ENCODE measurements around the gene SDK1. TPM values are rescaled to one million over a fixed set of nuclear protein-coding genes. Genes with fewer than 3 reads are reported as not detected.

Gene SDK1
- total RNA-seq, 3 donors from 2014 or later (not counting 1 experiment from before 2014, with no cell fraction given), result 0.05 to 0.11 TPM; not detected in 1

DNA sequence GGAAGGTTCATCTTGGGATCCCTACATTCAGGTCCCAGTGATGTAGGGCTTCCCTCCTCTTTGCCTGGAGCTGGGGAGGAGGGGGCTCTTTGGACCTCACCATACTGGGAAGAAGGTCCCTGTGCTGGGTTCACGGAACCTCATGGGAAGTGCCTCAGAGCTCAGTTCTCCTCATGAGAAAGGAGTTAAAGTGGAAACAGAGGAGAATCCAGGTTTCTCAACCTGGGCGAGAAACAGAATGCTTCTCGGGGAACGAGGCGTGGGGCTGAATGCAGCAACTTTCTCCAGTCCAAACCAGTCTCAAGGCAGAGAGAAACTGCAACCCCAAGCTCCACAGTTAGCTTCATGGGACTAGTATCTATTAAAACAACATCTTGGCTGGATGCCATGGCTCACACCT, 998.4 kb downstream of the SDK1 start:
- Histone ChIP-seq H3K9me3 (ENCODE audit: control insufficient read depth, insufficient read depth, low read length) (no peaks in the 10 kb centered on the region), H3K4me3 (ENCODE audit: low read length) (no peak overlapping the region), H3K36me3 (ENCODE audit: control insufficient read depth, insufficient read depth, low read length) (no peaks in the 10 kb centered on the region), H3K27me3 (ENCODE audit: control insufficient read depth, insufficient read depth, low read length) (no peaks in the 10 kb centered on the region), H3K4me1 (ENCODE audit: control insufficient read depth, insufficient read depth, low read length) (no peaks in the 10 kb centered on the region), H3K27ac (ENCODE audit: low read length) (no peak overlapping the region)
- intact Hi-C loops (cut with micrococcal nuclease), result no loop called here
- TF ChIP-seq CTCF (IDR thresholded peaks at IDR 0.05), result no peak
- Mint-ChIP-seq H3K27me3 (ENCODE audit: low read depth in 2 of 2) (peaks cover 0 to 3% of the 10 kb centered on the region in 2 donors), H3K36me3 (no peaks in the 10 kb centered on the region), H3K27ac (no peak overlapping the region), H3K9me3 (peaks cover 0 to 2% of the 10 kb centered on the region in 2 donors), H3K4me3 (no peak overlapping the region), H3K4me1 (no peaks in the 10 kb centered on the region)
- DNase-seq (no peak), ATAC-seq (no peak)
- 90% methylated on average over 5 of the region's 5 CpGs for whole genome bisulfite sequencing (ENCODE audit: insufficient coverage)

DNA sequence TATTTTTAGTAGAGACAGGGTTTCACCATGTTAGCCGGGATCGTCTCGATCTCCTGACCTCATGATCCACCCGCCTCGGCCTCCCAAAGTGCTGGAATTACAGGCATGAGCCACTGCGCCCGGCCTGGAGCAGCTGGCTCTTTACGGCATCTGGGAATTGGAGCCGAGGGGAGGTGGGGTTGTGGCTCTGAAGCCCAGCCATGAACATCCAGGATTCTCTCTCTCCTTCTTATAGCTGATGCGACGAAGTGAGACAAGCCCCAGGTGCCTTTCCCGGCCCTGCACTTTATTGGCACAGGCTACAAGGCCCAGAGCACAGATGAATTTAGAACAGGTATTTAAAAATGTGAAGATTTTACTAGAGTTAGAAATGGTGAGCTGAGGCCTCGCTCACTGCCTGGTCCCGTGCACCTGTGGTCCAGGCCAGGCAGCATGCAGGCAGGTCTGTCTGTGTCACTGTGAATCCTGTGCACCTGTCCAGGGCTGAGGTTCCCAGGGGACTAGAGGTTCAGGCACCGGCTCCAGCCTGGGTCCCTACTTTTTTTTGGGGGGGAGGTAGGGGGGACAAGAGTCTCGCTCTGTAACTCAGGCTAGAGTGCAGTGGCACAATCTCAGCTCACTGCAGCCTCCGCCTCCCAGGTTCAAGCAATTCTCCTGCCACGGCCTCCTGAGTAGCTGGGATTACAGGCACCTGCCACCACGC, 1001.3 kb downstream of the SDK1 start:
- intact Hi-C loops (cut with micrococcal nuclease), result no loop called here
- Histone ChIP-seq H3K27ac (ENCODE audit: low read length) (no peak overlapping the region), H3K36me3 (ENCODE audit: control insufficient read depth, insufficient read depth, low read length) (no peaks in the 10 kb centered on the region), H3K9me3 (ENCODE audit: control insufficient read depth, insufficient read depth, low read length) (no peaks in the 10 kb centered on the region), H3K4me1 (ENCODE audit: control insufficient read depth, insufficient read depth, low read length) (no peaks in the 10 kb centered on the region), H3K4me3 (ENCODE audit: low read length) (no peak overlapping the region), H3K27me3 (ENCODE audit: control insufficient read depth, insufficient read depth, low read length) (no peaks in the 10 kb centered on the region)
- Mint-ChIP-seq H3K27me3 (ENCODE audit: low read depth in 2 of 2) (no peaks in the 10 kb centered on the region), H3K27ac (no peak overlapping the region), H3K4me1 (no peaks in the 10 kb centered on the region), H3K9me3 (no peaks in the 10 kb centered on the region), H3K4me3 (no peak overlapping the region), H3K36me3 (no peaks in the 10 kb centered on the region)
- ATAC-seq (no peak), DNase-seq (no peak)
- TF ChIP-seq CTCF (IDR thresholded peaks at IDR 0.05), result no peak
- WGBS (ENCODE audit: insufficient coverage), result 93% methylated on average over 17 of the region's 19 CpGs

- no peak for TF ChIP-seq CTCF (IDR thresholded peaks at IDR 0.05)
- no peak for ATAC-seq
- DNase-seq, result no peak
- H3K27ac ChIP-seq (ENCODE audit: low read length), result no peak overlapping the region
- no peaks in the 10 kb centered on the region for H3K9me3 ChIP-seq (ENCODE audit: control insufficient read depth, insufficient read depth, low read length)
- H3K4me1 ChIP-seq (ENCODE audit: control insufficient read depth, insufficient read depth, low read length), result no peaks in the 10 kb centered on the region
- no peaks in the 10 kb centered on the region for H3K36me3 ChIP-seq (ENCODE audit: control insufficient read depth, insufficient read depth, low read length)
- intact Hi-C loops (cut with micrococcal nuclease), result no loop called here
- 81% methylated on average over 28 of the region's 28 CpGs for WGBS (ENCODE audit: insufficient coverage)
- no peaks in the 10 kb centered on the region for H3K27me3 ChIP-seq (ENCODE audit: control insufficient read depth, insufficient read depth, low read length)
- Mint-ChIP-seq H3K27ac (no peak overlapping the region), H3K4me3 (no peak overlapping the region), H3K27me3 (ENCODE audit: low read depth in 2 of 2) (peaks cover 0 to 3% of the 10 kb centered on the region in 2 donors), H3K4me1 (no peaks in the 10 kb centered on the region), H3K9me3 (no peaks in the 10 kb centered on the region), H3K36me3 (no peaks in the 10 kb centered on the region)
- no peak overlapping the region for H3K4me3 ChIP-seq (ENCODE audit: low read length)
These were observed 1006.5 kb downstream of the SDK1 start for GRCh38 chr7:4307316-4308204.
